ENCODE data around the gene TPRX2.

DNA sequence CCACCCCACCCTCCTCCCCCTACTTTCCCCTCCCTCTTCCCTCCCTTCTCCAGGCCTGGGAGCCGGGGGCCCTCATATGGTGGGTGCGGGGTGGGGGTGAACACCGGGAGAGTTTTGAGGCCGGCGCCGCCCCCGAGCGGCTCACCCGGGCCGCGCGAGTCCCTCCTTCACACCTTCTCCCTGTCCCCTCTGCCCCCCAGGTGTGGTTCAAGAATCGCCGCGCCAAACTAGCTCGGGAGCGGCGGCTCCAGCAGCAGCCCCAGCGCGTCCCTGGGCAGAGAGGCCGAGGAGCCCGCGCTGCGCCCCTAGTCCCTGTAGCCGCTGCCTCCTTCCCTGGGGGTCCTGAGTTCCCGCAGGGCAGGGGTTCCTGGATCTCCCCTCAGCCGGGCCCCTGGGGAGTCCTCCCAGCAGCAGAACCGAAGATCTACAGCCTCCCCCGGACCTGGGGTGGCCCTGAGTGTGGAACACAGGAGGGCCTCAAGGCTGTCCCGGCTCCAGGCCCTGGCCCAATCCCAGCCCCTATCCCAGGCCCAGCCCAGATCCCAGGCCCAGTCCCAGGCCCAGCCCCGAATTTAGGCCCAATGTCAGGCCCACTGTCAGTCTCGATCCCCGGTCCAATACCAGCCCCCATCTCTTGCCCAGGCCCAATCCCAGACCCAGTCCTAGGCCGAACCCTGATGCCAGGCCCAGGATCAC, 1.7 kb downstream of the TPRX2 start:
- no peak for TF ChIP-seq YY1 (IDR thresholded peaks at IDR 0.05; ENCODE audit: extremely low read depth, insufficient replicate concordance, low read depth, low read length)
- TF ChIP-seq RAD21 (IDR thresholded peaks at IDR 0.05; ENCODE audit: low read depth): no peak
- TF ChIP-seq, protein P1, sequence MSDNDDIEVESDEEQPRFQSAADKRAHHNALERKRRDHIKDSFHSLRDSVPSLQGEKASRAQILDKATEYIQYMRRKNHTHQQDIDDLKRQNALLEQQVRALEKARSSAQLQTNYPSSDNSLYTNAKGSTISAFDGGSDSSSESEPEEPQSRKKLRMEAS (IDR thresholded peaks at IDR 0.05): no peak
- TF ChIP-seq POLR2A (IDR thresholded peaks at IDR 0.05; ENCODE audit: borderline replicate concordance, extremely low read depth, insufficient read depth, insufficient read length): no peak
- TF ChIP-seq, protein P2, sequence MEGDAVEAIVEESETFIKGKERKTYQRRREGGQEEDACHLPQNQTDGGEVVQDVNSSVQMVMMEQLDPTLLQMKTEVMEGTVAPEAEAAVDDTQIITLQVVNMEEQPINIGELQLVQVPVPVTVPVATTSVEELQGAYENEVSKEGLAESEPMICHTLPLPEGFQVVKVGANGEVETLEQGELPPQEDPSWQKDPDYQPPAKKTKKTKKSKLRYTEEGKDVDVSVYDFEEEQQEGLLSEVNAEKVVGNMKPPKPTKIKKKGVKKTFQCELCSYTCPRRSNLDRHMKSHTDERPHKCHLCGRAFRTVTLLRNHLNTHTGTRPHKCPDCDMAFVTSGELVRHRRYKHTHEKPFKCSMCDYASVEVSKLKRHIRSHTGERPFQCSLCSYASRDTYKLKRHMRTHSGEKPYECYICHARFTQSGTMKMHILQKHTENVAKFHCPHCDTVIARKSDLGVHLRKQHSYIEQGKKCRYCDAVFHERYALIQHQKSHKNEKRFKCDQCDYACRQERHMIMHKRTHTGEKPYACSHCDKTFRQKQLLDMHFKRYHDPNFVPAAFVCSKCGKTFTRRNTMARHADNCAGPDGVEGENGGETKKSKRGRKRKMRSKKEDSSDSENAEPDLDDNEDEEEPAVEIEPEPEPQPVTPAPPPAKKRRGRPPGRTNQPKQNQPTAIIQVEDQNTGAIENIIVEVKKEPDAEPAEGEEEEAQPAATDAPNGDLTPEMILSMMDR (IDR thresholded peaks at IDR 0.05 in 2 of 3, conservative IDR thresholded peaks at IDR 0.05 in 1 of 3; ENCODE audit: borderline replicate concordance in 1 of 3, insufficient read depth in 1 of 3, low read depth in 2 of 3, low read length in 2 of 3): no peak
